Osteoblast (primary cell): ENCODE results near the gene SLC6A2. TPM values are rescaled to one million over a fixed set of nuclear protein-coding genes. Genes with fewer than 3 reads are reported as not detected.

ENCODE experiments used
- DNase-seq: peaks from one replicate; pipeline ENCODE4 v3.0.0; 2011; ENCODE audit warnings: low spot score, mixed read lengths; ENCODE audit not compliant: insufficient read length; ENCODE audit errors: missing footprints
- H2AFZ ChIP-seq: 2 replicates; pipeline ENCODE4 v1.6.0; 2011; ENCODE audit warnings: mild to moderate bottlenecking, low read length
- H3K27ac ChIP-seq: 2 replicates; pipeline ENCODE4 v1.5.1; 2011; ENCODE audit warnings: mild to moderate bottlenecking, low read depth, low read length, moderate library complexity
- H3K27me3 ChIP-seq: 2 replicates; pipeline ENCODE4 v1.6.0; 2012; ENCODE audit warnings: mild to moderate bottlenecking, control low read depth, inconsistent platforms, low read length, moderate library complexity; ENCODE audit not compliant: insufficient read depth
- H3K36me3 ChIP-seq: 2 replicates; pipeline ENCODE4 v1.5.1; 2011; ENCODE audit warnings: mild to moderate bottlenecking, low read length, control low read depth, moderate library complexity; ENCODE audit not compliant: insufficient read depth
- H3K4me1 ChIP-seq: 2 replicates; pipeline ENCODE4 v1.5.1; 2011; ENCODE audit warnings: mild to moderate bottlenecking, low read length, control low read depth, moderate library complexity; ENCODE audit not compliant: insufficient read depth
- H3K4me2 ChIP-seq: 2 replicates; pipeline ENCODE4 v1.6.0; 2011; ENCODE audit warnings: mild to moderate bottlenecking, low read length; ENCODE audit not compliant: insufficient read depth
- H3K4me3 ChIP-seq: fragments of 200-600 bp; sonication (generic); 3 replicates; pipeline ENCODE4 v1.5.1; 2012; ENCODE audit warnings: mild to moderate bottlenecking, low read length, inconsistent platforms; ENCODE audit not compliant: insufficient read depth
- H3K79me2 ChIP-seq: 2 replicates; pipeline ENCODE4 v1.6.0; 2012; ENCODE audit warnings: mild to moderate bottlenecking, low read length, control low read depth, inconsistent platforms; ENCODE audit not compliant: insufficient read depth
- H3K9me3 ChIP-seq: 2 replicates; pipeline ENCODE4 v1.5.1; 2011; ENCODE audit warnings: low read depth, low read length, control low read depth
- H4K20me1 ChIP-seq: 2 replicates; pipeline ENCODE4 v1.6.0; 2012; ENCODE audit warnings: mild to moderate bottlenecking, low read length, control low read depth; ENCODE audit not compliant: insufficient read depth
- total RNA-seq: library from RNA; depleted of rRNA; stranded (reverse); fragments of >200 nt; gene quantifications from 2 replicates; pipeline ENCODE4 v1.2.3, GENCODE V29; 2012
- TF ChIP-seq, protein P1 (sequence below): IDR thresholded peaks from 2 replicates; pipeline ENCODE4 v1.5.1; 2011; ENCODE audit warnings: mild to moderate bottlenecking, low read depth, low read length, moderate library complexity; ENCODE audit errors: extremely low read depth

Gene SLC6A2
- total RNA-seq, 1 donor = not detected

- peaks cover 5% of the 10 kb centered on the region for H3K27me3 ChIP-seq
- H3K4me3 ChIP-seq = no peak overlapping the region
- no peak for DNase-seq
- no peak overlapping the region for H3K27ac ChIP-seq
- no peak overlapping the region for H3K4me2 ChIP-seq
- no peaks in the 10 kb centered on the region for H3K36me3 ChIP-seq
- H3K9me3 ChIP-seq = no peaks in the 10 kb centered on the region
- no peaks in the 10 kb centered on the region for H3K79me2 ChIP-seq
- no peak overlapping the region for H2AFZ ChIP-seq
- H3K4me1 ChIP-seq = no peaks in the 10 kb centered on the region
- TF ChIP-seq, protein P1, sequence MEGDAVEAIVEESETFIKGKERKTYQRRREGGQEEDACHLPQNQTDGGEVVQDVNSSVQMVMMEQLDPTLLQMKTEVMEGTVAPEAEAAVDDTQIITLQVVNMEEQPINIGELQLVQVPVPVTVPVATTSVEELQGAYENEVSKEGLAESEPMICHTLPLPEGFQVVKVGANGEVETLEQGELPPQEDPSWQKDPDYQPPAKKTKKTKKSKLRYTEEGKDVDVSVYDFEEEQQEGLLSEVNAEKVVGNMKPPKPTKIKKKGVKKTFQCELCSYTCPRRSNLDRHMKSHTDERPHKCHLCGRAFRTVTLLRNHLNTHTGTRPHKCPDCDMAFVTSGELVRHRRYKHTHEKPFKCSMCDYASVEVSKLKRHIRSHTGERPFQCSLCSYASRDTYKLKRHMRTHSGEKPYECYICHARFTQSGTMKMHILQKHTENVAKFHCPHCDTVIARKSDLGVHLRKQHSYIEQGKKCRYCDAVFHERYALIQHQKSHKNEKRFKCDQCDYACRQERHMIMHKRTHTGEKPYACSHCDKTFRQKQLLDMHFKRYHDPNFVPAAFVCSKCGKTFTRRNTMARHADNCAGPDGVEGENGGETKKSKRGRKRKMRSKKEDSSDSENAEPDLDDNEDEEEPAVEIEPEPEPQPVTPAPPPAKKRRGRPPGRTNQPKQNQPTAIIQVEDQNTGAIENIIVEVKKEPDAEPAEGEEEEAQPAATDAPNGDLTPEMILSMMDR = no peak
- H4K20me1 ChIP-seq = no peaks in the 10 kb centered on the region
These were observed 10.2 kb downstream of the SLC6A2 start for GRCh38 chr16:55666012-55666411.

GRCh38 chr16:55667753-55668152, 12.0 kb downstream of the SLC6A2 start:
- Histone ChIP-seq H3K4me1 (peaks cover 6% of the 10 kb centered on the region), H3K27me3 (peaks cover 5% of the 10 kb centered on the region), H3K4me2 (no peak overlapping the region), H3K79me2 (no peaks in the 10 kb centered on the region), H4K20me1 (no peaks in the 10 kb centered on the region), H3K9me3 (no peaks in the 10 kb centered on the region), H3K27ac (no peak overlapping the region), H3K4me3 (no peak overlapping the region), H3K36me3 (no peaks in the 10 kb centered on the region), H2AFZ (no peak overlapping the region)
- DNase-seq = no peak
- TF ChIP-seq, protein P1 = no peak

- H3K79me2 ChIP-seq = no peaks in the 10 kb centered on the region
- H4K20me1 ChIP-seq = no peaks in the 10 kb centered on the region
- no peak for DNase-seq
- no peak overlapping the region for H3K4me2 ChIP-seq
- no peaks in the 10 kb centered on the region for H3K9me3 ChIP-seq
- no peaks in the 10 kb centered on the region for H3K36me3 ChIP-seq
- no peak overlapping the region for H2AFZ ChIP-seq
- H3K4me1 ChIP-seq = peaks cover 7% of the 10 kb centered on the region
- TF ChIP-seq, protein P1 = no peak
- H3K27ac ChIP-seq = no peak overlapping the region
- H3K27me3 ChIP-seq = peaks cover 5% of the 10 kb centered on the region
- H3K4me3 ChIP-seq = no peak overlapping the region
These were observed 12.8 kb downstream of the SLC6A2 start for GRCh38 chr16:55668340-55669281.

DNA sequence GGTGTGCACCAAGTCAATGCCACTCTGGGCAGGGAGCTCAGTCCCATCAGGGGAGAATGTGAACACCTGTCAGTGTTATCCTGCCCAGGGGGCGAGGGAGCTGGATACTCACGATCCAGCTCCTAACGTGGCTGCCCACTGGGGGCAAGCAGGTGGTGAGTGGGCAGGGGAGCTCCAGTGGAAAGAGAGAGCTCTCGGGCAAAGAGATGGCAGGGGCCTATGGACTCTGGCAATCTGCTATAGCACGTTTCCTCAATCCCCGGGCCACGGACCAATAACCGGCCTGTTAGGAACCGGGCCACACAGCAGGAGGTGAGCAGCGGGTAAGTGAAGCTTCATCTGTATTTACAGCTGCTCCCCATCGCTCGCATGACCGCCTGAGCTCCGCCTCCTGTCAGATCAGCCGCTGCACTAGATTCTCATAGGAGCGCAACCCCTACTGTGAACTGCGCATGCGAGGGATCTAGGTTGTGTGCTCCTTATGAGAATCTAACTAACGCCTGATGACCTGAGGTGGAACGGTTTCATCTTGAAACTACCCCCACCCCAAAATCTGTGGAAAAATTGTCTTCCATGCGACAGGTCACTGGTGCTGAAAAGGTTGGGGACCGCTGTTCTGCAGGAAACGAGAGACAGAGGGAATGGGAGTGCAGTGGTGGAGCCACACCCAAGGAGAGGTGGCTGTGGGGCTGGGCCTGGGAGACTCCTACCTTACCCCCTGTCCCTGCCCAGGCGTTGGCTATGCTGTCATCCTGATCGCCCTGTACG, 15.6 kb downstream of the SLC6A2 start:
- Histone ChIP-seq H3K4me2 (no peak overlapping the region), H3K36me3 (no peaks in the 10 kb centered on the region), H3K27me3 (peaks cover 5% of the 10 kb centered on the region), H3K9me3 (no peaks in the 10 kb centered on the region), H4K20me1 (no peaks in the 10 kb centered on the region), H3K4me3 (no peak overlapping the region), H2AFZ (no peak overlapping the region), H3K27ac (no peak overlapping the region), H3K4me1 (peaks cover 7% of the 10 kb centered on the region), H3K79me2 (no peaks in the 10 kb centered on the region)
- DNase-seq = no peak
- TF ChIP-seq, protein P1 = no peak
